SU-DHL-6 (cell line): Measurements from ENCODE around the gene FIGLA.

Experiments
- EZH2phosphoT487 ChIP-seq: fragments of 200-600 bp; sonication (generic), shearing (Covaris generic); conservative IDR thresholded peaks from 2 replicates; pipeline ENCODE4 v1.6.1; 2018; ENCODE audit warnings: mild to moderate bottlenecking, antibody characterized with exemption, low read length, moderate library complexity, mixed read lengths
- TF ChIP-seq, protein P1 (sequence below): fragments of 200-600 bp; sonication (generic); IDR thresholded peaks from one replicate; pipeline ENCODE4 v1.5.1; 2017; ENCODE audit warnings: antibody characterized with exemption, mild to moderate bottlenecking, low read length, moderate library complexity; ENCODE audit not compliant: insufficient read depth, poor library complexity, severe bottlenecking

DNA sequence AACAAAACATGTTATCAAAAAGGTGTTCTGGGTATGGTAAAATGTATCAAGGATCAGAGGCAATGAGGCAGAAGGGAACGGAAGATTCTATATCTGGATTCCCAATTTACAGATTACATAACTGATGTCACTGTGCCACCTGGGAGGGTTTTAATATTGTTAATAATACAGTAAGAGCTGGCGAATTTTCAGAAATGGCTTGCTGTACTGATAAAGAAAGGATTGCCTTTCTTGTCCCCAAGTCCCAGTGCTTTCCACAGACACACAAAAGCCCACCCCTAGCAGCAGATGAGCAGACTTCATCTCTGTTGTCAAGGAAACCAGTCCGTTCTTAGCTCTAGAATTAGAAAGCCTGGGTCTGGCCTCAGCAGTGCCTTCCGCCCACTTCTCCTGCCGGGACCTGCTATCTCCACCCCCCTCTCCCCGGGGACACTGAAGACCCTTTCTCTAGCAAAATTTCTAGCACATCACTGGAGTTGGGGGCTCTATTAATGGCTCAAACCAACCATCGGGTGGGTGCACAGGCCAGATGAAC is 56.7 kb downstream of the FIGLA start:
- TF ChIP-seq, protein P1, sequence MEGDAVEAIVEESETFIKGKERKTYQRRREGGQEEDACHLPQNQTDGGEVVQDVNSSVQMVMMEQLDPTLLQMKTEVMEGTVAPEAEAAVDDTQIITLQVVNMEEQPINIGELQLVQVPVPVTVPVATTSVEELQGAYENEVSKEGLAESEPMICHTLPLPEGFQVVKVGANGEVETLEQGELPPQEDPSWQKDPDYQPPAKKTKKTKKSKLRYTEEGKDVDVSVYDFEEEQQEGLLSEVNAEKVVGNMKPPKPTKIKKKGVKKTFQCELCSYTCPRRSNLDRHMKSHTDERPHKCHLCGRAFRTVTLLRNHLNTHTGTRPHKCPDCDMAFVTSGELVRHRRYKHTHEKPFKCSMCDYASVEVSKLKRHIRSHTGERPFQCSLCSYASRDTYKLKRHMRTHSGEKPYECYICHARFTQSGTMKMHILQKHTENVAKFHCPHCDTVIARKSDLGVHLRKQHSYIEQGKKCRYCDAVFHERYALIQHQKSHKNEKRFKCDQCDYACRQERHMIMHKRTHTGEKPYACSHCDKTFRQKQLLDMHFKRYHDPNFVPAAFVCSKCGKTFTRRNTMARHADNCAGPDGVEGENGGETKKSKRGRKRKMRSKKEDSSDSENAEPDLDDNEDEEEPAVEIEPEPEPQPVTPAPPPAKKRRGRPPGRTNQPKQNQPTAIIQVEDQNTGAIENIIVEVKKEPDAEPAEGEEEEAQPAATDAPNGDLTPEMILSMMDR, result no peak
- TF ChIP-seq EZH2phosphoT487, result no peak
